GM19043 (cell line): ENCODE results near the gene FAM118B.
A peak's percentile ranks its signal among the peaks of the same experiment; 100 is the strongest.

Source experiments
- ATAC-seq: cut with Tn5 transposase; IDR thresholded peaks from one replicate; pipeline ENCODE4 v1.9.1; 2021; ENCODE audit warnings: low read depth; ENCODE audit not compliant: unreplicated experiment

The FAM118B gene

DNA sequence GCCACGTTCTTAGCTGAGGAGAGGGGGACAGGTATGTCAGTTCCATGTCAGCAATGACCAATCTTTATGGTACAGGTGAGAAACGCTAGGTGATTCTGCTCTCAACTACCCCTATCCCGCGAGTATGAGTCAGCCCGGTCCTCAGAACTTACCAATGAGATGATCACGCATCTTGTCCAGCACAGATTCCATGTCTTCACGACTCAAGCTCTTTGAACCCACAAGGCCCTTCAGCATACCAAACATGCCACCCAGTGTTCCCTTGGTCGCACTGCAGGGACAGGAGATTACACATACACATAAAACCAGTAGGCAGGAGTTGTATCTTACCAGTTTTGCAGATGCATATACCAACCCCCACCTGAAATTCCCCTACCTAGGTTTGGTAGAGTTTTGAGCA, 54.2 kb downstream of the FAM118B start:
- no peak for ATAC-seq

DNA sequence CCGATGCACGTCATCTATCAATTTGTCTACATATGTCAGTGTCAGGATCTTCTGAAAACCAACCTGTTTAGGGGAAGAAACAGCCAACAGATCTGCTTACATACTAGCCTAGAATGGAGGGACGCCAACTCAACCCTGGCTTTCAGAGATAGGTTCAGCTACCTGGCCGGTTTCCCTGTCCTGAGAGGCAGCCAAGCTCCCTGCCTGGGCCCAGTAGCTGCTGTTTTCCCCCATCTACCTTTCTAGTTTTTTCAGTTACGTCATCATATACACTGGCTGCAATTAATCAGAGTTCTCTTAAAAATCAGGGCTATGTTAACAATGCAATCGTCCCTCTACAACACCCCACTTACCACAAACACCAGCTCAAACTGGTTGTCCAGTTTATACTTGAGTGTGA, 56.1 kb downstream of the FAM118B start:
- no peak for ATAC-seq

DNA sequence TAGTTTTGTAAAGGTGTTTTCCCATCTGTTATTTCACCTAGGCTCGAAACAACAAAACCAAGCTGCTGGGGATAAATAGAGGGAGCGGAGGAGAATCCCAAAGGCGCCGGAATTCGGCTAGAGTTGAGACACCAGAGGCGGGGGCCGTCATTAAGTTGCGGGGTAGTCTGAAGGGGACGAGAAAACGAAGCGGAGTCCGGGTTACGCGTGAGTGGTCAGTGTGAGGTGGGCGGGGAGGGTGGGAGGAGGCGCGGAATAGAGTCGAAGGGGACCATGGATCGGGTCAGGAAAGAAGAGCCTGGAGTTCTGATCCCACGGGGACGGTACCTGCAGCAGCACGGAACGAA, 56.8 kb downstream of the FAM118B start:
- ATAC-seq = no peak

GRCh38 chr11:126268708-126269579, 57.4 kb downstream of the FAM118B start, which contains the start of the genes FOXRED1 and SRPRA:
Gene FOXRED1, plus strand, starts transcription at chr11:126269154. Its CDS starts 53 bp downstream, at chr11:126269207.
Gene SRPRA, minus strand, starts transcription at chr11:126268895. Its CDS starts 91 bp downstream, at chr11:126268804.
- peak; percentile 99 for ATAC-seq

DNA sequence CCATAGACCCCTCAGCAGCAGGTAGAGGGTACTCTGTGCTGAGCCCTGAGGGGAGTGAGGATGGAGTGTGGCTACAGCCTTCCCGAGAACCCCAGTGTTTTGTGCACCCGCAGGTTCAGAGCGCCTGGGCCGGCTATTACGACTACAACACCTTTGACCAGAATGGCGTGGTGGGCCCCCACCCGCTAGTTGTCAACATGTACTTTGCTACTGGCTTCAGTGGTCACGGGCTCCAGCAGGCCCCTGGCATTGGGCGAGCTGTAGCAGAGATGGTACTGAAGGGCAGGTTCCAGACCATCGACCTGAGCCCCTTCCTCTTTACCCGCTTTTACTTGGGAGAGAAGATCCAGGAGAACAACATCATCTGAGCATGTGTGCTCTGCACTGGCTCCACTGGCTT, 65.7 kb downstream of the FAM118B start:
- no peak for ATAC-seq

DNA sequence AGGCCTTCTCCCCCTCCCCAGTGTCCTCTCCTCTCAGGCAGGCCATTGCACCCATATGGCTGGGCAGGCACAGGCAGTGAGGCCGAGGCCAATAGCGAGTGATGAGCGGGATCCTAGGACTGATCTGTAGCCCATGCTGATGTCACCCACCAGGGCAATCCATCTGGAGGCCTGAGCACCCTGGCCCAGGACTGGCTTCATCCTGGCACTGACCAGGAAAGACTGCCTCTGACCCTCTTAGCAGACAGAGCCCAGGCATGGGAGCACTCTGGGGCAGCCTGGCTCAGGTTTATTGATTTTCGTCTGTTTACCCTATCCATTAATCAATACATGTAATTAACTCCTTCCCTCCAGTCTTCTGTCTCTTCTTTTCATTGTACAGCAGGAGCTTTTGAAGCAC, 66.2 kb downstream of the FAM118B start:
- no peak for ATAC-seq

- no peak for ATAC-seq
Measured at GRCh38 chr11:126279191-126279590, 67.6 kb downstream of the FAM118B start.

DNA sequence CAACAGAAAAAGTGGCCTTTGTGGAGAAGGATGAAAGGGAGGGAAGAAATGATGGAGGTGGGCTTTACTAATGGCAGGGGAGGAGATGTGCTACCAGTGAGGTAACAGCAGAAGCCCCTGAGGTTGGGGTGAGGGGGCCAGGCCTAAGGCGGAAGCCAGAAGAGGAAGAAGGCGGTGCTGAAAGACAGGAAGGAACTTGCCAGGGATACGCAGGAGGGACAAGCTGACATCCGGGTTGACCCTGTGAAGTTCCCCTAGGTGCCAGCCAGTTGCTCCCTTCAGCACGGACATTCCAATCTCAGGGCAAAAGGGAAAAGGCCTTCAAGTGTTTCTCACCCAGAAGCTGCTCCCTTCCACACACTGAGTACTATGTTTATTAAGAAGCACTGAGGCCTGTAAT, 69.0 kb downstream of the FAM118B start:
- ATAC-seq = no peak

DNA sequence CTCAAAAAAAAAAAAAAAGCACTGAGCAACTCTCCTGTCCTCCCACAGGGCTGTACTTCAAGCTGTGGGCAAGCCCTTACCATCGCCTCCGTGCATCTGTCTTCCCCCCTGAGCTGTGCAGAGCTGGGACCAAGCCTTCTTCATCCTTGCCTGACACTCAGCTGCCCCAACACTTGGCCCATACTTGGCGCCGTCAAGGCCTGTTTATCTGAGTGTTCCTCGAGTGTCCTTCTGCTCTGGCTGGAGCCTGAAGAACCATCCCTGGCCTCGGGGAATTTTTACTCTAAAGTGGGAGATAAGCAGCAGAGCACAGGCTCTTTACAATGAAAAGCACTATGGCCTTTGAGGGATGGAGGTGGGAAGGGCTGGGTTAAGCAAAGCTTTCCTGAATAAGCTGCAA, 69.7 kb downstream of the FAM118B start:
- no peak for ATAC-seq

GRCh38 chr11:126281666-126282175, 70.1 kb downstream of the FAM118B start:
- no peak for ATAC-seq

DNA sequence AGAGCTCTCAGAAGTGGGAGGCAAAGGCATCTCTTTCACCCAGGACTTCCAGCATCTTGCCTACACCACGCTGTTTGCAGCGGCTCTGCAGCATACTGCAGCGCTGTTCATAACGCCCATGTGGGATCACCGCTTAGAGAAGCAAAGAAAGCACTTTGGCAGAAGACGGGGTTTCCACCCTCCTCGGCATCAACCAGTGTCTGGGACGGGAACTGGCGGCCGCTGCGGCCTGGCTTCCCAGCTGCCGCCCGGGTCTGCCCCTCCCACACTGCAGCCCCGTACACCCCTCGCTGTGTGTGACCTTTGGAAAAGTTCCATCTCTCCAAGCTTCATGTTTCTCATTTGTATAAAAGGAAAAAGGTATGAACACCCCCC, 70.8 kb downstream of the FAM118B start:
- ATAC-seq = peak; percentile 15

DNA sequence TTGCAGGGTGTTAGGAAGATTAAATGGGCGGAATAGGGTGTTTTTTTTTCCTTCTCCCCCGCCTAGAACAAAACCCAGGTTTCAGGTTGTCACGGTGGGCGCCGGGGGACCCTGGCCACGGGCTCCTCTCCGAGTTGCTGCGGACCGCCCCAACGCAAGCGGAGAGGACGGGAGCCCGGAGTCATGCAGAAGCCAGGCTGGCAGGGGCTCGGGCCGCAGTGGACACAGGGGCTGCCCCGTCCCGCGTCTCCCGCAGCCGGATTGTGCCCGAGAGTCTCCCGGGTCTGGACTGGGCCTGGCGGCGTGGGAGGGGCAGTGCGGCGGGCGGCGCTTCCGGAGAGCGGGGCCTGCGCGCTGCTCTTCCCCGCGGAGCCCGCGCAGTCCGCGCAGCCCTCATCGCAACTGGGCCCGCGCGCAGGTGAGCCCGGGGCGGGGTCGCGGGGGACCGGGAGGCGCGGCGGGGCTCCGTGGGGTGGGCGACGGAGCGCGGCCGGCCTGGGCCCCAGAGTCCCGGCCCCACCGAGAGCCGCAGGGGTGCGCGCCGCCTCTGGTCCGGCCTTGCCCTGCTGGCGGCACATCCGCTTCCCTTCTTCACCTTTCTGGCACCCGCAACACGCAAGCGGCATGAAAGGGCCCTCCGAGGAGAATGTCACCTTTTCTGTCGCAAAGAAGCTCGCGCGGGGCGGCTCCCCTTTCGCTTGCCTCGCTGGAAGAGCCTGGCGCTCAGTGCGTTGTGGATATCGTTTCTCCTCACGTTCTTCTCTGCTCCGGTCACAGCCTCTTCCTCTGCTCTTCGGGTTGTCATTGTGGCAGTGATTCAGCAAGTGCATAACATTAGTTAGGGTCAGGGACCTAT, 71.4 kb downstream of the FAM118B start, which contains the start of gene TIRAP:
Gene TIRAP, plus strand, starts transcription at position 358 of the 856 bp plus-strand sequence. CDS start 7,802 bp downstream, outside the sequence.
- peak; percentile 64 for ATAC-seq

GRCh38 chr11:126284829-126285228, 73.2 kb downstream of the FAM118B start:
- peak; percentile 42 for ATAC-seq

DNA sequence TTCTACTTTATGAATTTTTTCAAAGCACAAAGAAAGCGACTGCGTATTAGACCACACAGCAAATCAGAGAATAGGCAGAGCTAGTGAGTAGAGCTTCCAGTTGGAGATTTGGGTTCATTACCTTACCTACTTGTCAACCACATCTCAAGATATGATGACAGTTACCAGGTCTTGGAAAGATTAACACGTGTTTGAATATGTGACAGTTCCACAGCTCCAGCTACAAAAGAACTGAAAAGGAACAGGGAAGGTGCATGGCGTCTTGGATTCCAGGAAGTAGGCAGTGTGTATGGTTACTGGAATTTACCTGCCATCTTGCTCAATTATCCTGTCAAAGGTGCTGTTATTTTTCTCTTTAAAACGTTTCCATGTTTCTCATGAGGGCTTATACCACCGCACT, 76.7 kb downstream of the FAM118B start:
- no peak for ATAC-seq

DNA sequence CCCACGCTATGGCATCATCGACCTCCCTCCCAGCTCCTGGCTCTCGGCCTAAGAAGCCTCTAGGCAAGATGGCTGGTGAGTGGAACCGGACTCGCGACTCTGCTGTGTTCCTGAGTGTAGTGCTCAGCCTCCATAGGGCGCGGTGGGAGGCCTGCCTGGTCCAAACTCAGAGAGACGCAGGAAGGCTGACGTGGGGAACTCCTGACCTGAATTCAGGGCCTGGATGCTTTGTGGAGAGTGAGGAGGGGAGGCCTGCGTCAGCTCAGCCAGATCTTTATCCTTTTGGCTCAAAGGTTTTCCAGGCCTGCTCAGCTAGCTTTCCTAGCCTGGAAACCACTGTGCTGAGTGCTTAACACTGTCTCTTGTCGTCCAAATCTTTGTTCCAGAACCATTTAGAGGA, 79.3 kb downstream of the FAM118B start:
- ATAC-seq = no peak

- no peak for ATAC-seq
Measured at GRCh38 chr11:126293726-126294125, 82.1 kb downstream of the FAM118B start.

DNA sequence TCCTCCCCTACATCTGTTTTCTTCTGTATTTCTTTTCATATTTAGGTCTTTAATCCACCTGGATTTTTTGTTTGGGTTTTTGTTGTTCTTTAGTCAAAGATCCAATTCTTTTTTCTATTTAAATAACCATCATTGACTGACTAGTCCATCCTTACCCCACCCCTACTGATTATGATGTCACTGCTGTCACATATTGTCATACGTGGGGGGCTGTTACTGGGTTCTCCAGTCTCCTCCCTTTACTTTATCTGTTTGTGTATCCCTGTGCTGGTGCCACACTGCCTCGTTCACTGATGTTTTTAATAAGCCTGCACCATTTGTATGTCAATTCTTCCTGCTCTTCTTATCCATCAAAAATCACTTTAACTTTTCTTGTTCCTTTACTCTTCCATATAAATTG, 85.4 kb downstream of the FAM118B start:
- ATAC-seq = no peak

DNA sequence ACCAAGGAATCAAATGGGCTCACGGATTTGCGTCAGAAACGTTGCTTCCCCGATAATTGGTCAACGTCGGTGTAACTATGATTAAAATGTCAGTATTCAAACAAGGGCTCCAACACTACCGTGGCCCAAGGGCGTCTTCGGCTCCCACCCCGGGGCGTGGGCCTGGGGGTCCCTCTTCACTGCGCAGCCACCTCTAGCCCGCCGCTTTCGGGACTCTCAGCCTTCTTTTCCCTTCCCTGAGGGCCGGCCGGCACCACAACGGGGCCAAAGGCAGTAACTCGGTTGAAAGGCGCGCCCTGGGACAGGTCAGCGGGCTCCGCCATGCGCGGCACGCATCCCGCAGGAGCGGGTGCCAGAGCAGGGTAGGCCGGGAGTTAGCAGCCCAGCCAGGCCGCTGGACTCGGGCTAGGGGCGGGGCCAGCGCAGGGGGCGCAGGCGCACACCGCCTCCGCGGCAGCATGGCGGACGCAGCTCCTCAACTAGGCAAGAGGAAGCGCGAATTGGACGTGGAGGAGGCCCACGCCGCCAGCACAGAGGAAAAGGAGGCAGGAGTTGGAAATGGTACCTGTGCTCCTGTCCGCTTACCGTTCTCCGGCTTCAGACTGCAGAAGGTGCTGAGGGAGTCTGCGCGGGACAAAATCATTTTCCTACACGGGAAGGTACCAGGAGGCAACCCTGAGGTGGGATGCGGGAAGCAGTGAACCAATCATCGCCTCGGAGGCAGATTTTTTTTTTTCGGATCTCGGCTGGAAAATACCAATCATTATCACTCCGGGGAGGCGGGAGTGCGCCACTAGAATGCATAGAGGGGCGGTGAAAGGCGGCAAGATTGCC, 92.3 kb downstream of the FAM118B start, which contains the start of gene DCPS:
Gene DCPS, plus strand, starts transcription at position 438 of the 834 bp plus-strand sequence. Its CDS starts 21 bp downstream, at position 459.
- peak; percentile 84 for ATAC-seq

DNA sequence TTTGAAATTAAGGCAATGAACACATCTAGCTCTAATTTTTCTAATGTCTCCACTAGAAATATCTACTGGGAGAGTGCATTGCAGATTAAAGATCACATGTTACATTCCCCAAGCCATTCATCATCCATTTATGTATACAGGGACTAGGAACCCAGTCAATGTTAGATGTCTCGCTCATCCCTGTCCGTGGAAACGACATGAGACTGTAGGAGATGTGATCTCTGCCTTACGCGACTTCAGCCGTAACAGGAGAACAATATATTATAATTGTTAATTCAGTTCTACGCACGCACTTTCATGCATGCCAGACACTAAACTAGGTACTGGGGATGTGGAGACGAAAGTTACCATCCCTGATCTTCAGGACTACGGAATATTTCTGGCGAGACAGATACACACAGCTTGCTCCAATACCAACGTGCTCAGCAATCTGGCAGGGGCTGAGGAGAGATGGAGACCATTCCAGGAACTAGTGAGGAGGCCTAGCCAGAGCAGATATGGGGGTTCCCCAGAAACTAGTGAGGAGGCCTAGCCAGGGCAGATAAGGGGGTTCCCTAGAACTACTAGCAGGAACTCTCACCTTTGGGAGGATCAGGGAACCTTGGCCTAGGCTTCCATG, 93.0 kb downstream of the FAM118B start:
- no peak for ATAC-seq

DNA sequence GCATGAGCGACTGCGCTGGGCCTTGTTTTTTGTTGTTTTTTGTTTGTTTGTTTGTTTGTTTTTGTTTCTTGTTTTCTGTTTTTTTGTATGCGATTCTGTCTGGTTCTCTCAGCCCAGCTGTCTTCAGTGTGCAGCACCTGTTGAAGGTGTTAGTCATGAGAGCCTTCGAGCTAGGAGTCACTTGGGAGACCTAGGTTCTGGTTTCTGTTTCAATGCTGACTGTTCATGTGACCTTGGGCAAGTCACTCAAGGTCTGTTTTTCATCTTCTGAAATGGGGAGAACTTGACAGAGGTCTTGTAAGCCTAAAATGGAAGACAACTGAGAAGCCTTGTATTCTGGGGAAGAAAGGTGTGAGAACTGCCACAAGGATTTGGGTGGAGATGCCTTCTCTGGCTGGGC, 94.1 kb downstream of the FAM118B start:
- peak; percentile 46 for ATAC-seq
